Thoracic aorta (tissue), 2 donors: Measurements from ENCODE around the gene DPH6. TPM values are rescaled to one million over a fixed set of nuclear protein-coding genes. Genes with fewer than 3 reads are reported as not detected.

Experiments
- ATAC-seq: fragments of 150-250 bp; one replicate; pipeline ENCODE4 v1.8.0; 2017; ENCODE audit warnings: low read depth; ENCODE audit not compliant: insufficient number of reproducible peaks, low FRiP score
- DNase-seq: peaks from one replicate; pipeline ENCODE4 v3.0.0-alpha.2; 2020; ENCODE audit warnings: low spot score
- H3K27ac ChIP-seq, 2 donors: fragments of 200-600 bp; sonication (generic); 1 replicate in 1 of 2; 2 replicates in 1 of 2; pipeline ENCODE4 v1.5.1; 2016; ENCODE audit warnings: mild to moderate bottlenecking in 2 of 2, moderate library complexity in 2 of 2
- H3K27me3 ChIP-seq: fragments of 200-600 bp; sonication (generic); replicated peaks from 2 replicates; pipeline ENCODE4 v1.6.0; 2016; ENCODE audit warnings: mild to moderate bottlenecking; ENCODE audit not compliant: insufficient read depth
- H3K36me3 ChIP-seq: fragments of 200-600 bp; sonication (generic); one replicate; pipeline ENCODE4 v1.5.1; 2016
- H3K4me1 ChIP-seq, 2 donors: fragments of 200-600 bp; sonication (generic); 1 replicate in 1 of 2; 2 replicates in 1 of 2; pipeline versions ENCODE4 v1.5.1 to v1.6.0; 2016; ENCODE audit warnings: low read depth in 2 of 2, mild to moderate bottlenecking in 1 of 2; ENCODE audit not compliant: control insufficient read depth in 1 of 2
- H3K4me3 ChIP-seq: fragments of 200-600 bp; sonication (generic); 2 replicates; pipeline ENCODE4 v1.5.1; 2016; ENCODE audit warnings: mild to moderate bottlenecking
- H3K9me3 ChIP-seq: fragments of 200-600 bp; sonication (generic); 2 replicates; pipeline ENCODE4 v1.5.1; 2016
- total RNA-seq, 2 donors: library from RNA; depleted of rRNA; stranded (reverse); fragments of >200 nt; gene quantifications; one replicate each; pipeline versions ENCODE4 v1.1.0 to v1.2.3, GENCODE V29; 2016
- TF ChIP-seq, protein P1 (sequence below): fragments of 200-600 bp; sonication (generic); IDR thresholded peaks from one replicate; pipeline ENCODE4 v1.5.1; 2019; ENCODE audit warnings: antibody characterized with exemption

DPH6 gene
- total RNA-seq, 2 donors from 2014 or later: 11.5 to 34.8 TPM

DNA sequence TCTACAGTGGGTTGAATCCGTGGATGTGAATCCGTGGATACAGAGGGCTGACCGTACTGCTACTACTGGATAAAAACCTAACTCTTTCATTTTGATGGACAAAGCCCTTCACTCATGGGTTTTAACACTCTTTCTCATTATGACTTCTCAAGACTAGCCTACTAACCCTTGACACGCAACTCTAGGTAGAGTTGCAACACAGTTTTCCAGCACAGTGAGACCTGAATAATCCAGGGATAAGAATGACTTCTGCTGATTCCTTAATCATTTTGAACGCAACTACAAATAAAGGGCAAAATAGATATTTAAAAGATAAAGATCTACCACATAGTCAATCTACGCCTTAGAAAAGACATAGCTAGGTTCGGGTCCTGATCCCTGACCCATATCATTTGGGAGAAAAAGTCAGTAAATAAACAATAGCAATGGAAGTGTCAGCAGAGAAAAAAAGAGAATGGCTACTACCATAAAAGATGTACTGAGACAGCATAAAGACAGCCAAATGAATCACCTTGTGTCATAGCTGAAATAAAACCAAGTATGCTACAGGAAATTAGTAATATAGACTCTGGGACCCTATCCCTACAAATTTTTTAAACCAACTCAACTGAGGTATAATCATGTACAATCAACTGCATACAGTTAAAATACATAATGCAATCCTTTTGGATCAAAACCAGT is 87.6 kb downstream of the DPH6 start:
- H3K27ac ChIP-seq: no peak overlapping the region
- no peak overlapping the region for H3K4me3 ChIP-seq
- TF ChIP-seq, protein P1, sequence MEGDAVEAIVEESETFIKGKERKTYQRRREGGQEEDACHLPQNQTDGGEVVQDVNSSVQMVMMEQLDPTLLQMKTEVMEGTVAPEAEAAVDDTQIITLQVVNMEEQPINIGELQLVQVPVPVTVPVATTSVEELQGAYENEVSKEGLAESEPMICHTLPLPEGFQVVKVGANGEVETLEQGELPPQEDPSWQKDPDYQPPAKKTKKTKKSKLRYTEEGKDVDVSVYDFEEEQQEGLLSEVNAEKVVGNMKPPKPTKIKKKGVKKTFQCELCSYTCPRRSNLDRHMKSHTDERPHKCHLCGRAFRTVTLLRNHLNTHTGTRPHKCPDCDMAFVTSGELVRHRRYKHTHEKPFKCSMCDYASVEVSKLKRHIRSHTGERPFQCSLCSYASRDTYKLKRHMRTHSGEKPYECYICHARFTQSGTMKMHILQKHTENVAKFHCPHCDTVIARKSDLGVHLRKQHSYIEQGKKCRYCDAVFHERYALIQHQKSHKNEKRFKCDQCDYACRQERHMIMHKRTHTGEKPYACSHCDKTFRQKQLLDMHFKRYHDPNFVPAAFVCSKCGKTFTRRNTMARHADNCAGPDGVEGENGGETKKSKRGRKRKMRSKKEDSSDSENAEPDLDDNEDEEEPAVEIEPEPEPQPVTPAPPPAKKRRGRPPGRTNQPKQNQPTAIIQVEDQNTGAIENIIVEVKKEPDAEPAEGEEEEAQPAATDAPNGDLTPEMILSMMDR: no peak
- ATAC-seq (no peak), DNase-seq (no peak)
- peaks cover 0 to 9% of the 10 kb centered on the region in 2 donors for H3K4me1 ChIP-seq
- H3K27me3 ChIP-seq: no peaks in the 10 kb centered on the region
- H3K9me3 ChIP-seq: no peaks in the 10 kb centered on the region
- H3K36me3 ChIP-seq: no peaks in the 10 kb centered on the region

DNA sequence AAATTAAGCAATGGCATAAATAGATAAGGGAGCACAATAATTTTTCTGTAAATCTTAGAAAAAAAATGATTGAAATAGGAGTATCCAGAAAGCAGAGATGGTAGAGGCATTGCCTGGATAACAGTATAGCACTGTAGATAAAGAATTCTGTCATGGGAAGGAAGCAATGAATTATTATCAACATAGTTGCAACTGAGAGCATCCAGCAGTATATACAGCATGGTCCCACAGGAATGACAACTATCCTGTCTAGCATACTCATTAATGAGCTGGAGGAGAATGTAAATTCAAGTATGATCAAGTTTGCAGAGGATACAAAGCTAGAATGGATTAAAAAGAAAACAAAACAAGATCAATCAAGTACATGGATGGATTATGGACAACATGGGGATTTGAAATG is 90.8 kb downstream of the DPH6 start:
- Histone ChIP-seq H3K9me3 (no peaks in the 10 kb centered on the region), H3K36me3 (no peaks in the 10 kb centered on the region), H3K4me3 (no peak overlapping the region), H3K27ac (no peak overlapping the region), H3K27me3 (no peaks in the 10 kb centered on the region), H3K4me1 (peaks cover 0 to 9% of the 10 kb centered on the region in 2 donors)
- TF ChIP-seq, protein P1: no peak
- DNase-seq (no peak), ATAC-seq (no peak)

DNA sequence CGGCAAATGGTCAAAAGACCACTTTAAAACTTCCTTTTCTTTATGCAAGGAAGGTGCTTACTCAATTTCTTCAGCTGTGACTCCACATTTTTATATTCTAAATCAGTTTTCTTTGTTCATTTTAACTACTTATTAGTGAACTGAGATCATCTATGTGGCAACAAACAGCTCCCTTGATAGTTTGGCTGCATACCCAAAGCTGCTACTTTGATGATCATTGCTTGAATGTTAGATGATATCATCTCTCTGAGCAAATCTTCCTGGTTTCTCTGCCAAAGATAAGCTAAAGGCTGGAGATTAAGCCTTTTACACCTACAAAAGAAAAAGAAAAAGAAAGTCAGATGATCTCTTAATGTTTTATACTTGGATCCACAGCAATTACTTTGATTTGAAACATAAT is 95.5 kb downstream of the DPH6 start:
- TF ChIP-seq, protein P1: no peak
- Histone ChIP-seq H3K27me3 (no peaks in the 10 kb centered on the region), H3K36me3 (no peaks in the 10 kb centered on the region), H3K9me3 (no peaks in the 10 kb centered on the region), H3K4me1 (peaks cover 0 to 3% of the 10 kb centered on the region in 2 donors), H3K27ac (no peak overlapping the region), H3K4me3 (no peak overlapping the region)
- ATAC-seq (no peak), DNase-seq (no peak)

DNA sequence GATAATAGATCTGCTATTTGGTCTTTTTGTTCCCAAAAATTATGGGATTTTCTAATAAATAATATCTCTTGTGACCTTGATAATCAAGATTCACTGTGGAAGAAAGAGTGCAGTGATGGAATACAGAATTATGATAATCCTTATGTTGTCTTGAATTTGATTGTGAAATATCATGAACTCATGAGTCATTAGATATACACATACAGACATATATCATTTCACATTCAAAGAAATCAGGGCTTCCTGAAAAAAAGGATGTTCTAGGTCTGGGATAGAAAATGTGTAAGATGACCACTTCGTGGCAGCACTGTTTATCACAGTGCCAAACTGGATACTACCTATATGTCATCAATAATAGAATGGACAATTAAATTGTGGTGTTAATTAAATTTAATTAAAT is 97.7 kb downstream of the DPH6 start:
- ATAC-seq: no peak
- H3K27ac ChIP-seq: no peak overlapping the region

DNA sequence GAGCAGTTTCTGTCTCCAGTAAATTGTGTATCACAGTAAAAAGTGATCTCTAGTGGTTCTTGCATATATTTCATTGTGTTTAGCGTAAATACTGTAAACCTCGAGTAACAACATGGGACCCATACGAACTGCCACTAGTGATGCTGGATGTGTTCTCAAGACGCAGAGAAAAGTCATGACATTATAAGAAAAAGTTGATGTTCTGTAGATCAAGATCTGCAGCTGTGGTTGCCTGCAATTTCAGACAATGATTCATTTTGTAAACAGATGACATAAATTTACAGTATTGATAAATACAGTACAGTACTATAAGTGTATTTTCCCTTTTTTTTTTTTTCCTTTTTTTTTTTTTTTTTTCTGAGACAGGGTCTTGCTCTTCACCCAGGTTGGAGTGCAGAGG is 100.1 kb downstream of the DPH6 start:
- no peaks in the 10 kb centered on the region for H3K9me3 ChIP-seq
- TF ChIP-seq, protein P1: no peak
- DNase-seq (no peak), ATAC-seq (no peak)
- H3K27me3 ChIP-seq: no peaks in the 10 kb centered on the region
- H3K36me3 ChIP-seq: no peaks in the 10 kb centered on the region
- no peak overlapping the region for H3K27ac ChIP-seq
- H3K4me3 ChIP-seq: no peak overlapping the region
- peaks cover 0 to 12% of the 10 kb centered on the region in 2 donors for H3K4me1 ChIP-seq

More for the DNA sequence above, 97.7 kb downstream of the DPH6 start:
- H3K4me3 ChIP-seq: no peak overlapping the region
- TF ChIP-seq, protein P1: no peak
- no peak for DNase-seq
- no peaks in the 10 kb centered on the region for H3K36me3 ChIP-seq
- H3K27me3 ChIP-seq: no peaks in the 10 kb centered on the region
- no peaks in the 10 kb centered on the region for H3K9me3 ChIP-seq
- peaks cover 0 to 11% of the 10 kb centered on the region in 2 donors for H3K4me1 ChIP-seq
